Ureter (tissue), 1 donor: ENCODE data around the gene ISG15. TPM values are rescaled to one million over a fixed set of nuclear protein-coding genes. Genes with fewer than 3 reads are reported as not detected.
"Not testable (repeated sequence)": the region's sequence is repeated elsewhere in the genome, so short reads cannot be mapped to it uniquely, and the experiment has no call there.

Experiments
- DNase-seq: peaks from one replicate; pipeline ENCODE4 v3.0.0-alpha.2; 2020; ENCODE audit warnings: low spot score
- total RNA-seq: library from RNA; stranded (reverse); gene quantifications from one replicate; pipeline ENCODE4 v1.2.4, GENCODE V29; 2023
- donor health status: DM: yes; HTN: yes; CAD: no.

The ISG15 gene
- total RNA-seq, 1 donor from 2014 or later = 14.9 TPM

DNA sequence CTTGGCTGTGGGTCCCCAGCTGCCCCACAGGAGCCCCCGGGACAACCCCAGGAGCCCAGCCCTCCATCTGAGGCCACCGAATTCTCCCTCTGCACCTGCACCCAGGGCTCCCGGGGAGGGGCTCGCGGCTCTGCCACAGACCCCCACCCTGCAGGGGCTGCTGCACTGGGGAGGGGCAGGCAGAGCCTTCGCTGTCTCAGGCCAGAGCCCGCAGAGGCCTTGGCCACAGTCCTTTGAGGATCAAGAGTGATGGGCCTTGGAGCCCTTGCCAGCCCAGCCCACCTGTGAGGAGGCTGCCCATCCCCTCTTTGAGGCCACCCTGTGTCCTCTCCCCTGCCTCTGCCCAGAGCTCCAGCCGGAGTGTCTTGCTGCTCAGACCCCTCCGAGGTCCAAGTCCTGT is 37.9 kb upstream of the ISG15 start:
- no peak for DNase-seq

DNA sequence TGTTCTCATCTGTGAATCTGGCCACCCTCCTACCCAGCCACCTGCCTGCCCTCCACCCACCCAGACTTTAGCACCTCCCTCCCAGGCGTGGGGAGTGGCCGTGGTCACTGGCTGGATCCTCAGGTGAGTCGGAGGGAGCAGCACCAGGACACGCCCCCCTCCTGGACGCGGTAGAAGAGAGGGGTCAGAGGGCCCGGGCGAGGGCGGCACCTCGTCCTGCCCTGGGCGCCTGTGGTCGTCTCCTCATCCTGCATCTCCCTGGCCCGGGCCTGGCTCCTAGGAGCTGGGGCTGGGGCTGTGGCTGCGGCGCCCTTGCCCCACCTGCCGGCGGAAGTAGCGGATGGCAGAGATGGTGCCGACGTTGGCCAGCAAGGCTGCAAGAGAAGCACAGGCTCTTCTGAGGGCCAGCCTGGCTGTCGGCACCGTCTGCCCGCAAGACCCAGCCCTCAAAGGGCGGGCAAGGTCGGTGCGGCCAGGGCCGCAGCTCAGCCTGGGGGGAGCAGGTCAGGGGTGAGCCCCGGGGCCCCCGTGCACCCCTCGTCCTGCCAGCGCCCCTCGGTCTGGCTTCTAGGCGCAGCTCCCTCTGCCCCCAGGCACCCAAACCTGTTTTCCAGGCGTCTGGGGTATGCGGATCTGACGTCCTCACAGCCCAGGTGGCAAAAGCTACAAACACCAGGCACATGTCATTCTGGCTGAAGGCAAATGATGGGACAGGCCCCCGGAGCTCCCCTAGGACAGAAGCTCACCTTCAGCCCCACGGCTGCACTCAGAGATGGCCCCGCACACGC is 37.2 kb upstream of the ISG15 start:
- no peak for DNase-seq

DNA sequence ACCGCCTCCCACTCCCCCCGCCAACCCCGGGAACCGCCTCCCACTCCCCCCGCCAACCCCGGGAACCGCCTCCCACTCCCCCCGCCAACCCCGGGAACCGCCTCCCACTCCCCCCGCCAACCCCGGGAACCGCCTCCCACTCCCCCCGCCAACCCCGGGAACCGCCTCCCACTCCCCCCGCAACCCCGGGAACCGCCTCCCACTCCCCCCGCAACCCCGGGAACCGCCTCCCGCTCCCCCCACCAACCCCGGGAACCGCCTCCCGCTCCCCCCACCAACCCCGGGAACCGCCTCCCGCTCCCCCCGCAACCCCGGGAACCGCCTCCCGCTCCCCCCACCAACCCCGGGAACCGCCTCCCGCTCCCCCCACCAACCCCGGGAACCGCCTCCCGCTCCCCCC is 36.5 kb upstream of the ISG15 start:
- DNase-seq = not testable (repeated sequence)

DNA sequence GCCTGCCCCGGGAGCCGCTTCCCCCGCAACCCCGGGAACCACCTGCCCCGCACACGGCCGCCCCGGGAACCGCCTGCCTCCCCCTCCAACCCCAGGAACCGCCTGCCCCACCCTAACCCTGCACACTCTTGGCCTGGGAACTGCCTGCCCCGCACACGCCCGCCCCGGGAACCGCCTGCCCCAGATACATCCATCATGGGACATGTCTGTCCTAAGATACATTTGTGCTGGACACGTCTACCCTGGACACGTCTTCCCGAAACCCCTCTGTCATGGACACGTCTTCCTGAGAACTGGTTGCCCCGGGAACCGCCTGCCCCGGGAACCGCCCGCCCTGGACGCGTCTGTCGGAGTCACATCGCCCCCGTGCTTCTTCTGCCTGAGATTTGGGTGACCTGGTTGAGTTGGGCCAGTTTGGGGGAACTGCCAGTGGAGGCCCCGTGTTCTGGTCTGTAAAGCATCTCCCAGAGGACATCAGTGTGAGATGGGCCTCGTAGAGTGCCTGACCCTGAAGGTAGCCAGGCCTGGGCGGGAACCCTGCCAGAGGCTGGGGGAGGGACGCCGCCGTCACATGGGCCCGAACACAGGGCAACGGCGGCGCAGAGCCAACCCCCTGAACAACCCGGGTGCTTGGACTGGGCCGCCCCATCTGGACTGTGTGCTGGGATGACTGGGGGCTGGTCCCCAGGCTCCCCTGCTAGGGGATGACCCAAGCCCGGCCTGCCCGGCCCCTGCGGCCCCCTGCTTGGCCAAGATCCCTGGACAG is 35.0 kb upstream of the ISG15 start:
- DNase-seq = no peak

DNA sequence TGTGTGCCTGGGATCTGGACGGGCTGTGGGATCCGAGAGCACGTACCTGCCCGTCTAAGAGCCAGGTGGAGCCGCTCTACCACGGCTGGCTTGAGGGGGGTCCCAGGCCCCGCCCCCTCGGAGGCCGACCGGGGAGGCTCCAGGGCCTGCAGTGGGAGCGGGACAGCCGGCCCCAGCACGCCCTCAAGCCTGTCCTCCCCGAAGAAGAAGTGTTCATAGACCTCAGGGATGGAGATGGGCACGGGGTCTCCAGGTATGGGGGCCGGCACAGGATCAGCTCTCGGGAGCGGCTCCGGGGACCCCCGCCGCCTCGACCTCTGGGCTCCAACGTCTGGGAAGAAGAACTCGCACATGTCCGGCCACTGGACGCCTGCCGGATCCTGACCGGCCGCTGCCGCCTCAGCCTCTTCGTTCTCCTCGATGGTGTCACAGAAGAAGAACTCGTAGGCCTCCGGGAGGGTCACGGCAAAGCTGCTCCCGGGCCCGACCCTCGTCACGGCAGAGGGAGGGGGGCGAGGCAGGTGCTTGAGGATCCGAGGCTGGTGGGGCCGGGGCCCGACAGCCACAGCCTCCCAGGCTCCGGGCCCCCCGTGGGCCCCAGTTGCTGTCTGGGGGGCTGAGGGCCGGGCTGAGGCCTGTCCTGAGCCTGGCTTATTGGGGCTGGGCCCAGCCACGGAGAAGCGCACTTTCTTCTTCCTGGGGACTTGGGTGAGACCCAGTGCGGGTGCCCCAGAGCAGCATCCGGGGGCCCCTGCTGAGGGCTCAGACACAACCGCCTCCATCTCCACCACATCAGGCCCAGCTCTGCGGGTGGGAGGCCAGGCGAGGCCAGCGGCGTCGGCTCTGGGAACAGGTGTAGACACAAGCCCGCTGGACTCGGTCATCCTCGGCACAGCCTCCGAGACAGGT is 34.2 kb upstream of the ISG15 start:
- no peak for DNase-seq

DNA sequence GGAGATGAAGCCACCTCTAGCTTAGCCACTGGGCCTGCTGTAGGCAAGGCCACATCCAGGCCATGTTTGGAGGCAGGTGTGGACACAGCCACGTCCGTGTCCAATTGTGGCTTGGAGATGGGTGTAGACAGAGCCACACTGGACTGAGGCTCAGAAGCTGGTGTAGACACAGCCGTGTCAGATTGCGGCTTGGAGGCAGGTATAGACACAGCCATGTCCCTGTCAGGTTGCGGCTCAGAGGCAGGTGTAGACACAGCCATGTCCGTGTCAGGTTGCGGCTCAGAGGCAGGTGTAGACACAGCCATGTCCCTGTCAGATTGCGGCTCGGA is 33.6 kb upstream of the ISG15 start:
- no peak for DNase-seq

DNA sequence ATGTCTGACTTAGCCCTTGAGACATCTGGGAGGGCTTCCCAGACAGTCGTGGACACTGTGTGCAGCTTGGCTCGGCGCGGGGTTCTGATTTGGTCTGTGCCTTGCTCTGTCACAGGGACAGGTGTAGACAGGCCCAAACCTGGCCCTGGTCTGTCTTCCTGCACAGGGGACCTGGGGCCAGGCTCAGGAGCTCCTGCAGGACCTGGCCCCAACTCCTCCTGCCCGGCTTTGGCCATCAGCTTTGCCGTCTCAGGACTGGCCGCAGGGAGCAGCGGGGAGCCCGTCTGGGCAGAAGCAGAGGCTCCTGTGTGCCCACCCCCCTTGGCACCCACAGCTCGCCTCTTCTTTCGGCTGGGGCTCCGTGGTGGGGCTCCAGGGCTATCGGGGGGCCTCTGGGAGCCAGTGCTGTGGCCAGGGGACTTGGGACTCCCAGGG is 33.1 kb upstream of the ISG15 start:
- no peak for DNase-seq

DNA sequence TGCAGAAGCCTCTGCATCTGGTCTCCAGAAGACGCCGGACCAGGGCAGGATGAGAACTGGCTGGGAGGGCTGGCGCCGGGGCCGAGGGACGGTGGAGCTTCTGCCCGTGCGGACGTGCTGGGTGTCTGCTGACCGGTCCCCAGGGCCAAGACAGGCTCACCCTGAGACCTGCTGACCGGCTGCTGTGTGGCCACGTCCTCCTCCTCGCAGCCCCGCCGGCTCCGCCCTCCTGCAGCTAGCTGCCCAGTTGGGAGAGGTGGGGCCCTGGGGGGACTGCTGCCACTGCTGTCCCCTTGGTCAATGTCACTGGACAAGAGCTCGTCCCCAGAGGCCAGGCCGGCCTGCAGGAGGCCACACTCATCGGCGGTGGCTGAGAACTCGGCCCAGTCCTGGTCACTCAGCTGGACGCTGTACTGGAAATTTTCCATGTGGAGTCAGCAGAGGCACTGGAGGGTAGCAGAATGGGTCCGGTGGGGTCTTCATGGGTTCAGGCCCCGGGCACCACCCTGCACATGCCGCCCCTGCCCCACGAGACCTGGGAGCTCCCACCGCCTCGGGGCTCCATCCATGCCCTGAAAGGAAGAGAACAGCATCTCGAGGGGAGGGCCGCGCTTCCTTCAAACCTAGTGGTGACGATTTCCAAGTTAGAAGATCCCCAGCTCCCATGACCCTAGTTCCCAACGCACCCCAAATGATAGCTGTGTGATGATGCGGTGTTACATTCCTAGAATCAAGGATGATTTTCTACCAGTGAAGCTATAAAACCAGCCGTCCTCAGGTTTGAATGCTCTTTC is 32.5 kb upstream of the ISG15 start:
- DNase-seq = no peak

DNA sequence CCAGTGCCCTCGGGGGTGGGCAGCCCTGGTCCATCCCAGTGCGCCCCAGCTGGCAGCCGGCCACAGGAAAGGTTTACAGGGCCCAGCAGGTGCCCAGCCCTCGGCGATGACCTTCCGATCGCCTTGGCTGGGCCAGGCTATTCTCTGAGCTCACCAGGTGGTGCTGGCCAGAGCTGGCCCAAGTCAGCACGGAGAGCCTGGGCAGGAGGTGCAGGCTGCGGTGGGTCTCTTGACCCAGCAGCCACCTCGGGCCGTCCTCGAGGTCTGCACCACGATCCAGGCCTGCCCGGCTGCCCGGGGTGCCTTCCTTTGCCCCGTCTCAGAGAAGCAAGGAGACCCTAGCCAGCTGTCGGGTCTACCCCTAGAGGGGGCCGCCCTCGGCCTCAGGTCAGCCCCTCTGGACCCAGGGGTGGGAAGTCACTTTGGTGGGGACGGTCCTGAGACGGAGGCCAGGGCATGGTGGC is 31.8 kb upstream of the ISG15 start:
- no peak for DNase-seq

DNA sequence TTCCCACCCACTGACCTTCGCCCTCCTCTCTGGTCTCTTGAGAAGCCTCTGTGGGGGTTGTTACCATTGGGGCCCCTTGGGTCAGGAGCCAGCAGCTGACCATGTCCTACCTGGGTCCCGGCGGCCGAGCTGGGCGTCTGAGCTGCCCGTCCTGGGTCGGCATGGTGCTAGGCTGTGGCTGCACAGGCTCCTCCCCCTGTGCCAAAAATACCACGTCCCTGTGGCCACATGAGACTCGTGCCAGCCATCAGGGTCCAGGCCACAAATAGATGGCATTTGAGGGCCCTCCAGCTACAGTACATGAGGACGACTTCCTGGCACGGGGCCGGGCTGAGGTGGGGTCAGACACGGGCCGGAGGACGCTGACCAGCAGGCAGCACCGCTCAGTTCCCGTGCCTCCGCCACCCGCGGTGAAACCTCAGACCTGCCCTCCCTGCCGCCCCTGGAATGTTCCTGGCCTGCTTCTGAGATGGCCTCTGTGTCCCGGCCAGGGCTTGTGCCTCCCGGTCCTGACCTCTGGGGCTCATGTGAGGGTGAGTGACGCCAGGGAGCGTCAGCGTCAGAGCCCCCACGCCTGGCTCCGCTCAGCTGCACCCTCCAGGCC is 31.2 kb upstream of the ISG15 start, which contains the start of gene PERM1:
Gene PERM1 (minus strand): TSS at position 139 of the 604 bp plus-strand sequence. CDS start 1,064 bp downstream, outside the sequence.
- DNase-seq = no peak

DNA sequence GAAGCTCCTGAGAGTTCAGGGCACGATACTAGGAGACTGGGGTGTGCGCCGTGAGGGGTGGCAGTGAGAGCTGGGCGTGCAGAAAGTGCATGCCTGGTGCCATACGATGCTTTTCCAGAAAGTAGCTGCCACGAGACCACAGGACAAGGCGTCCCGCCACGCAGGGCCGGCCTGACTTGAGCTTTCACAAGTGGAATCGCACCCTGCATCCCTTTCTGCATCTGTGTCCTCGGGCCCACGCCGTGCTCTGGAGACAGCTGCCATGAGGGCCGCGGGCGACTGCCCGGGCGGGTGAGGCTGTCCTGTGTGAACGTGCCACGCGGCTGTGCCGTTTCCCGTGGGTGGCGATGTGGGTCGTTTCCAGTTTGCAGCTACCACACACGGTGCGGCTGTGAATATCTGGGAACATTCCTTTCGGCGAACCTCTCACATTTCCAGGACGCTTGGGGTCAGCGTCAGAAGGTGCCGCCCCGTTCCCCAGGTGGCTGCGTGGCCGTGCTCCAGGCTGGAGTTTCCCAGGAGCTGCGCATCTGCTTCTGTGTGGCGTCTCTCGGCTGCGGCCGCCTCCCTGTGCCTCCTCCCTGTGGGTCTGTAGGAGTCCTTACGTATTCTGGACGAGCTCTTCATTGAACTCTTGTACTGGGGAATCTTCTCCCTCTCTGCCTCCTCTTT is 30.4 kb upstream of the ISG15 start:
- no peak for DNase-seq

DNA sequence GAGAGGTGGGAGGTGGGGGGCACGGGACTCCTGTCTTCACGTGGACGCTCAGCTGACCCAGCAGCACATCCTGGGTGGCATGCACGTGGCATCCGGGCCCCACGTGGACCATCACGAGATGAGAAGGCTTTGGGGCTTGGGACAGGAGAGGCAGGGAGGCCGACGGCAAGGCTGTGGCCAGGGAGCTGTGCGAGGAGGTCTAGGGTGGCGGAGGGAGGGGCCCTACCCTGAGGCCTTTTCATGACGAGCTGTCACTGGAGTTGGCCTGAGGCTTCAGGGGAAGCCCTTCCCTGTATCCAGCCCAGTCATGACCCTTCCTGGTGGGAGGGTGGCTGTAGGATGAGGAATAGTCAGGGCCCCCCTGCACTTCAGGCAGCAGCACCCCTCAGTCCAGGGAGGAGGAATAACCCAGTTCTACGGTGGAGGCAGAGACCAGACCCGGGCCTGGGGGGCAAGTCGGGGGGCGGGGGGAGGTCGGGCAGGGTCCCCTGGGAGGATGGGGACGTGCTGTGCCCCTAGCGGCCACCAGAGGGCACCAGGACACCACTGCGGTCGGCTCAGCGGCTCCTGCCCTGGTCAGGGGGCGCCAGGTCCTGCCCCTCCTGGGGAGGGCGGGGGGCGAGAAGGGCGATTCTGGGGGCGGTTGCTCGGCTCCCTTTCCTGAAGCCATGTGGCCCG is 29.4 kb upstream of the ISG15 start:
- DNase-seq = no peak

DNA sequence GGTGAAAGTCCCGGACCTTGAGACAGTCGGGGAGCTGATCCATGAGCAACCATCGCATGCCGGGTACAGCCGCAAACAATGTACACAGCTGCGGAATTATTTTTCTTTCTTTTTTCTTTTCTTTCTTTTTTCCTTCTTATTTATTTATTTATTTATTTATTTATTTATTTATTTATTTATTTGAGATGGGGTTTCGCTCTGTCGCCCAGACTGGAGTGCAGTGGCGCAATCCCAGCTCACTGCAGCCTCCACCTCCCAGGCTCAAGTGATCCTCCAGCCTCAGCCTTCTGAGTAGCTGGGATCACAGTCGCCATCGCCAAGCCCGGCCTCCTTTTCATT is 28.9 kb upstream of the ISG15 start:
- no peak for DNase-seq

DNA sequence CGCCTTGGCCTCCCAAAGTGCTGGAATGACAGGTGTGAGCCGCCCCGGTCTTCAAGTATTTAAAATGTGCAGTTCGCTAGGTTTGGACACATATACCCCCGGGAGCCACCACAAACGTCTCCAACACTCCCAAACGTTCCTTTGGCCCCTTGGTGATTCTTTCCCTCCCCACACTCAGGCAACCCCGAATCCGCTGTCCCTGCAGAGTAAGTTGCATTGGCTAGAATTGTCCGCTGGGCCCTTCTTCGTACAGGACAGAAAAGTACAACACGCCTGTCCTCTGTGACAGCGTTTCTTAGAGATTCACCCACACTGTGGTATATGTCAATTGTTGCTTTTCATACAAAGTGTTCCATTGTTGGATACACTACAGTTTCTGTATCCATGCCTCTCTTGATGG is 28.2 kb upstream of the ISG15 start:
- no peak for DNase-seq

DNA sequence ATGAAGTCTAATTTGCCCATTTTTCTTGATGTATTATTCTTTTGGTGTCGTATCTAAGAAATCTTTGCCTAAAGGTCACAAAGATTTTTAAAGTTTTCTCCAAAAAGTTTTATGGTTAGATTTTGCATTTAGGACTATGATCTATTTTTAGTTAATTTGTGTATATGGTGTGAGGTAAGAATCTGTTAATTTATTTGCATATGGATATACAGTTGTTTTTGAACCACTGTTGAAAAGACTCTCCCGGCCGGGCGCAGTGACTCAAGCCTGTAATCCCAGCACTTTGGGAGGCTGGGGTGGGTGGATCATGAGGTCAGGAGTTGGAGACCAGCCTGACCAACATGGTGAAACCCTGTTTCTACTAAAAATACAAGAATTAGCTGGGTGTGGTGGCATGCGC is 25.2 kb upstream of the ISG15 start:
- not testable (repeated sequence) for DNase-seq

DNA sequence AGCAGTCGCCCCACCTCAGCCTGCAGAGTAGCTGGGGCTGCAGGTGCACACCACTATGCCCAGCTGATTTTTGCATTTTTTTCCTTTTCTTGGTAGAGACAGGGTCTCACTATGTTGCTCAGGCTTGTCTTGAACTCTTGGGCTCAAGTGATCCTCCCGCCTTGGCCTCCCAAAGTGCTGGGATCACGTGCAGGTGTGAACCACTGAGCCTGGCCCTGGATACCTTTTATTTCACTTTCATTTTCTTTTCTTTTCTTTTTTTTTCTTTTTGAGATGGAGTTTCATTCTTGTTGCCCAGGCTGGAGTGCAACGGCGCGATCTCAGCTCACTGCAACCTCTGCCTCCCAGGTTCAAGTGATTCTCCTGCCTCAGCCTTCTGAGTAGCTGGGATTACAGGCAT is 22.0 kb upstream of the ISG15 start:
- DNase-seq = not testable (repeated sequence)

DNA sequence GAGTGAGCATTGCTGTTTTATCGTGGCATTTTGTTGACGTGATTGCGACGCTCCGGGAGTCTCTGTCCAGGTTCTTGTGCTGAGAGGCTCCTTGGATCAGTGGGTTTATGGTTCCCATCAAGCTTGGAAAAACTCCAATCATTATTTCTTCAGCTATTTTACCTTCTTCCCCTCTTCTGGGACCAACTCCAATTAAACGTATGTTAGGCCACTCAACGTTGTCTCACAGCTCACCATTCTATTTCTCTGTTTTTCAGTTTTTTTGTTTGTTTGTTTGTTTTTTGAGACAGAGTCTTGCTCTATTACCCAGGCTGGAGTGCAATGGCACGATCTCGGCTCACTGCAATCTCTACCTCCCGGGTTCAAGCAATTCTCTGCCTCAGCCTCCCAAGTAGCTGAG is 21.4 kb upstream of the ISG15 start:
- DNase-seq = no peak

DNA sequence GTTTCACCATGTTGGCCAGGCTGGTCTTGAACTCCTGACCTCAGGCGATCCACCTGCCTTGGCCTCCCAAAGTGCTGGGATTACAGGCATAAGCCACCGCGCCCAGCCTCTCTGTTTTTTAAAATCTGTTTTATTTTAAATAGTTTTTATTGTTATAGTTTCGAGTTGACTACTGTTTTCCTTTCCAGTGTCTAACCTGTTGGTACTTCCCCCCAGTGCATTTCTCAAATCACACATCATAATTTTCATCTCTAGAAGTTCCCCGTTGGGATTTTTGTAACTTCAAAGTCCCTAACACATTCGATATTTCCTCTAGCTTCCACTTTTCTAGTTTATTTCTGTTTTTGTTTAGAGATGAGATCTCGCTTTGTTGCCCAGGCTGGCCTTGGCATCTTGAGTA is 20.9 kb upstream of the ISG15 start:
- no peak for DNase-seq

DNA sequence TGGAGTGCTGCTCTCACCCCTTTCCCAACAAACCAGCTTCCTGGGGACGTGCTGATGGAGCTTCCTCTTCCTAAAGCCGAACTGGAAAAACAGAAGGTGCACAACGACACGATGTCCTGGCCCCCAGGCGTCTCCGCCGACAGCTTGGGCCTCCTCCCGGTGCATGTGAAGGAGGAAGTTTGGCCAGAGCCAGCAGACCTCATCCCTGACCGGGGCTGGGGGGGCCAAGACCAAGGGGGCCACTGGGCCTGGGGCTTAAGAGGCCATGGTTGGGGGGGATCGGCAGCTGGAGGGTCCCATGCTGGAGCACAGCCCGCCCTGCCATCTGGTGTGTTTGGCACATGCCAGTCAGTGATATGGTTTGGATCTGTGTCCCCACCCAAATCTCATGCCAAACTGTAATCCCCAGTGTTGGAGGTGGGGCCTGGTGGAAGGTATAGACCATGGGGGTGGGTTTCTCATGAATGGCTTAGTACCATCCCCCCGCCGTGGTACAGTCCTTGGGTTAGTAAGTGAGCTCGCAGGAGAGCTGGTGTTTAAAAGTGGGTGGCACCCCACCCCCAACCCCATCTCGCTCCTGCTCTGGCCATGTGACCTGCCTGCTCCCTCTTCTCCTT is 19.8 kb upstream of the ISG15 start:
- DNase-seq = peak; percentile 41
